ENCODE data around the gene ZNF587B.
"Not testable (repeated sequence)": the region's sequence is repeated elsewhere in the genome, so short reads cannot be mapped to it uniquely, and the experiment has no call there.

The ZNF587B gene

DNA sequence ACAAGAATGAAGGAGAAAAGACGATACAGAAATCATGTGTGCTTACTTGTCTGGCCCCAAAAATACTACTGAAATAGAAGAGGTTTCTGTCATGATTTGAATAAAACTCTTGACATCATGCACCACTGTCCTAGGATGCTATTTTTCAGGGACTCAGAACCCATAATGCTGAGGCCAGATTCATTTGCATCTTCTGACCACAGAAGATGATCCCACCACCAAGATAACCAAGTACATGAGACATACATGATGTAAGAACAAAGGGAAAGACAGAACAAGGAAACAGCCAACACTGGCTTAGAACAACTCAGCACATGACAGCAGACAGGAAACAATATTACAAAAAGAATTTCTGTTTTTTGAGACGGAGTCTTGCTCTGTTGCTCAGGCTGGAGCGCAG lies 17.9 kb upstream of the ZNF587B start:
- Histone ChIP-seq H3K4ac (ENCODE audit: low read depth, low read length) (no peak overlapping the region), H3K27me3 (ENCODE audit: insufficient read depth, low read length) (no peaks in the 10 kb centered on the region), H3K4me2 (ENCODE audit: low read length) (no peak overlapping the region), H3K27ac (ENCODE audit: low read depth, low read length) (no peak overlapping the region), H3K18ac (ENCODE audit: low read length) (no peak overlapping the region), H2BK12ac (ENCODE audit: low read length) (no peak overlapping the region), H4K8ac (ENCODE audit: low read depth, low read length) (no peak overlapping the region), H3K4me1 (ENCODE audit: control insufficient read depth in 1 of 2, insufficient read depth in 2 of 2, low read length in 2 of 2) (peaks cover 26 to 28% of the 10 kb centered on the region in 2 experiments), H4K91ac (ENCODE audit: low read depth, low read length) (no peak overlapping the region), H3K9ac (ENCODE audit: low read length) (no peak overlapping the region), H3K14ac (ENCODE audit: low read length) (no peak overlapping the region), H3K23ac (ENCODE audit: low read length) (no peak overlapping the region), H3K9me3 (ENCODE audit: insufficient read depth, low read depth, low read length) (no peaks in the 10 kb centered on the region), H2BK5ac (ENCODE audit: low read depth, low read length, poor library complexity) (no peak overlapping the region), H2AK5ac (ENCODE audit: low read length) (no peak overlapping the region), H2BK120ac (ENCODE audit: insufficient read depth, low read length, poor library complexity) (no peak overlapping the region), H3K79me2 (ENCODE audit: control insufficient read depth, insufficient read depth, low read length, poor library complexity) (peaks cover 8% of the 10 kb centered on the region), H3K79me1 (ENCODE audit: low read length) (peaks cover 16% of the 10 kb centered on the region), H3K36me3 (ENCODE audit: control insufficient read depth in 1 of 2, insufficient read depth in 2 of 2, low read length in 2 of 2) (peaks cover 21 to 37% of the 10 kb centered on the region in 2 experiments), H3K4me3 (ENCODE audit: low read depth, low read length) (no peak overlapping the region), H4K12ac (ENCODE audit: low read depth, low read length) (no peak overlapping the region), H2AFZ (ENCODE audit: insufficient read depth, low read length, poor library complexity) (no peak overlapping the region)
- DNase-seq, result no peak
- no CpG with 5 or more reads among the region's 3 CpGs for WGBS (ENCODE audit: extremely low coverage, insufficient coverage, insufficient read length)

GRCh38 chr19:57812975-57813820 lies 16.9 kb upstream of the ZNF587B start:
- Histone ChIP-seq H2BK12ac (ENCODE audit: low read length) (peak overlapping the region; percentile 31), H2BK5ac (ENCODE audit: low read depth, low read length, poor library complexity) (peak overlapping the region; percentile 15), H3K36me3 (ENCODE audit: control insufficient read depth in 1 of 2, insufficient read depth in 2 of 2, low read length in 2 of 2) (peaks cover 17 to 27% of the 10 kb centered on the region in 2 experiments), H3K4me2 (ENCODE audit: low read length) (peak overlapping the region; percentile 75), H3K4me1 (ENCODE audit: control insufficient read depth in 1 of 2, insufficient read depth in 2 of 2, low read length in 2 of 2) (peaks cover 28 to 29% of the 10 kb centered on the region in 2 experiments), H3K4ac (ENCODE audit: low read depth, low read length) (peak overlapping the region; percentile 47), H3K18ac (ENCODE audit: low read length) (peak overlapping the region; percentile 40), H3K79me1 (ENCODE audit: low read length) (peaks cover 16% of the 10 kb centered on the region)
- H4K91ac ChIP-seq (ENCODE audit: low read depth, low read length); H3K14ac ChIP-seq (ENCODE audit: low read length); H3K23ac ChIP-seq (ENCODE audit: low read length); H3K79me2 ChIP-seq (ENCODE audit: control insufficient read depth, insufficient read depth, low read length, poor library complexity); H3K4me3 ChIP-seq (ENCODE audit: low read depth, low read length); H2AK5ac ChIP-seq (ENCODE audit: low read length); H3K27me3 ChIP-seq (ENCODE audit: insufficient read depth, low read length); H4K12ac ChIP-seq (ENCODE audit: low read depth, low read length); H3K27ac ChIP-seq (ENCODE audit: low read depth, low read length); H2BK120ac ChIP-seq (ENCODE audit: insufficient read depth, low read length, poor library complexity); DNase-seq; H3K9ac ChIP-seq (ENCODE audit: low read length); H3K9me3 ChIP-seq (ENCODE audit: insufficient read depth, low read depth, low read length); H2AFZ ChIP-seq (ENCODE audit: insufficient read depth, low read length, poor library complexity); H4K8ac ChIP-seq (ENCODE audit: low read depth, low read length): not testable (repeated sequence)
- no CpG with 5 or more reads among the region's 13 CpGs for WGBS (ENCODE audit: extremely low coverage, insufficient coverage, insufficient read length)

- H3K79me2 ChIP-seq (ENCODE audit: control insufficient read depth, insufficient read depth, low read length, poor library complexity), result peaks cover 8% of the 10 kb centered on the region
- H4K8ac ChIP-seq (ENCODE audit: low read depth, low read length), result peak overlapping the region; percentile 39
- no peaks in the 10 kb centered on the region for H3K27me3 ChIP-seq (ENCODE audit: insufficient read depth, low read length)
- no peaks in the 10 kb centered on the region for H3K9me3 ChIP-seq (ENCODE audit: insufficient read depth, low read depth, low read length)
- H3K14ac ChIP-seq (ENCODE audit: low read length), result peak overlapping the region; percentile 85
- peak overlapping the region; percentile 95 for H3K9ac ChIP-seq (ENCODE audit: low read length)
- H2BK120ac ChIP-seq (ENCODE audit: insufficient read depth, low read length, poor library complexity), result peak overlapping the region; percentile 49
- H3K4me3 ChIP-seq (ENCODE audit: low read depth, low read length), result peak overlapping the region; percentile 89
- H3K4me2 ChIP-seq (ENCODE audit: low read length), result peak overlapping the region; percentile 75
- peak overlapping the region; percentile 47 for H3K4ac ChIP-seq (ENCODE audit: low read depth, low read length)
- DNase-seq, result peak; percentile 91 to 92
- peak overlapping the region; percentile 14 for H4K12ac ChIP-seq (ENCODE audit: low read depth, low read length)
- peak overlapping the region; percentile 29 for H3K18ac ChIP-seq (ENCODE audit: low read length)
- H3K27ac ChIP-seq (ENCODE audit: low read depth, low read length), result peak overlapping the region; percentile 79
- no CpG with 5 or more reads among the region's 13 CpGs for WGBS (ENCODE audit: extremely low coverage, insufficient coverage, insufficient read length)
- H2BK12ac ChIP-seq (ENCODE audit: low read length), result no peak overlapping the region
- H2BK5ac ChIP-seq (ENCODE audit: low read depth, low read length, poor library complexity), result peak overlapping the region; percentile 75
- peak overlapping the region; percentile 68 for H4K91ac ChIP-seq (ENCODE audit: low read depth, low read length)
- peaks cover 17% of the 10 kb centered on the region for H3K79me1 ChIP-seq (ENCODE audit: low read length)
- no peak overlapping the region for H3K23ac ChIP-seq (ENCODE audit: low read length)
- peaks cover 28 to 33% of the 10 kb centered on the region in 2 experiments for H3K4me1 ChIP-seq (ENCODE audit: control insufficient read depth in 1 of 2, insufficient read depth in 2 of 2, low read length in 2 of 2)
- H2AFZ ChIP-seq (ENCODE audit: insufficient read depth, low read length, poor library complexity), result peak overlapping the region; percentile 50
- peaks cover 15 to 22% of the 10 kb centered on the region in 2 experiments for H3K36me3 ChIP-seq (ENCODE audit: control insufficient read depth in 1 of 2, insufficient read depth in 2 of 2, low read length in 2 of 2)
- H2AK5ac ChIP-seq (ENCODE audit: low read length), result peak overlapping the region; percentile 65
Observed at GRCh38 chr19:57813919-57814504, 16.1 kb upstream of the ZNF587B start.

GRCh38 chr19:57814505-57815246 lies 15.4 kb upstream of the ZNF587B start, which contains the start of gene ZNF552:
ZNF552 (minus strand) TSS chr19:57814913; CDS start chr19:57814743, 170 bp downstream.
- peak; percentile 95 for DNase-seq
- peak within 1 kb of the TSS; percentile 93 for H2BK120ac ChIP-seq (ENCODE audit: insufficient read depth, low read length, poor library complexity)
- peak within 1 kb of the TSS; percentile 95 for H4K91ac ChIP-seq (ENCODE audit: low read depth, low read length)
- no peaks in the 10 kb centered on the region for H3K27me3 ChIP-seq (ENCODE audit: insufficient read depth, low read length)
- H2AK5ac ChIP-seq (ENCODE audit: low read length), result peak within 1 kb of the TSS; percentile 65
- H3K4me2 ChIP-seq (ENCODE audit: low read length), result peak within 1 kb of the TSS; percentile 75
- H2AFZ ChIP-seq (ENCODE audit: insufficient read depth, low read length, poor library complexity), result peak within 1 kb of the TSS; percentile 56
- peak within 1 kb of the TSS; percentile 81 for H4K8ac ChIP-seq (ENCODE audit: low read depth, low read length)
- peaks cover 22% of the 10 kb centered on the region for H3K79me1 ChIP-seq (ENCODE audit: low read length)
- H3K4ac ChIP-seq (ENCODE audit: low read depth, low read length), result peak within 1 kb of the TSS; percentile 77
- H3K79me2 ChIP-seq (ENCODE audit: control insufficient read depth, insufficient read depth, low read length, poor library complexity), result peaks cover 10% of the 10 kb centered on the region
- H3K23ac ChIP-seq (ENCODE audit: low read length), result no peak within 1 kb of the TSS
- H3K4me1 ChIP-seq (ENCODE audit: control insufficient read depth in 1 of 2, insufficient read depth in 2 of 2, low read length in 2 of 2), result peaks cover 27 to 32% of the 10 kb centered on the region in 2 experiments
- peak within 1 kb of the TSS; percentile 89 for H3K4me3 ChIP-seq (ENCODE audit: low read depth, low read length)
- peak within 1 kb of the TSS; percentile 85 for H2BK12ac ChIP-seq (ENCODE audit: low read length)
- peak within 1 kb of the TSS; percentile 90 for H4K12ac ChIP-seq (ENCODE audit: low read depth, low read length)
- WGBS (ENCODE audit: extremely low coverage, insufficient coverage, insufficient read length), result no CpG with 5 or more reads among the region's 50 CpGs
- no peaks in the 10 kb centered on the region for H3K9me3 ChIP-seq (ENCODE audit: insufficient read depth, low read depth, low read length)
- peak within 1 kb of the TSS; percentile 89 for H3K14ac ChIP-seq (ENCODE audit: low read length)
- peak within 1 kb of the TSS; percentile 87 for H3K18ac ChIP-seq (ENCODE audit: low read length)
- H3K36me3 ChIP-seq (ENCODE audit: control insufficient read depth in 1 of 2, insufficient read depth in 2 of 2, low read length in 2 of 2), result peaks cover 14 to 18% of the 10 kb centered on the region in 2 experiments
- peak within 1 kb of the TSS; percentile 95 for H3K9ac ChIP-seq (ENCODE audit: low read length)
- peak within 1 kb of the TSS; percentile 95 for H2BK5ac ChIP-seq (ENCODE audit: low read depth, low read length, poor library complexity)
- H3K27ac ChIP-seq (ENCODE audit: low read depth, low read length), result peak within 1 kb of the TSS; percentile 94

All from trophoblast cell (in vitro differentiated cells and primary cell).